ENCODE results near the gene ARHGEF5.
"Not testable (repeated sequence)": the region's sequence is repeated elsewhere in the genome, so short reads cannot be mapped to it uniquely, and the experiment has no call there.

Gene ARHGEF5

GRCh38 chr7:144415858-144416257 lies 60.7 kb downstream of the ARHGEF5 start:
- no peak for TF ChIP-seq CTCF (conservative IDR thresholded peaks at IDR 0.05)
- no peak overlapping the region for H3K27ac ChIP-seq

DNA sequence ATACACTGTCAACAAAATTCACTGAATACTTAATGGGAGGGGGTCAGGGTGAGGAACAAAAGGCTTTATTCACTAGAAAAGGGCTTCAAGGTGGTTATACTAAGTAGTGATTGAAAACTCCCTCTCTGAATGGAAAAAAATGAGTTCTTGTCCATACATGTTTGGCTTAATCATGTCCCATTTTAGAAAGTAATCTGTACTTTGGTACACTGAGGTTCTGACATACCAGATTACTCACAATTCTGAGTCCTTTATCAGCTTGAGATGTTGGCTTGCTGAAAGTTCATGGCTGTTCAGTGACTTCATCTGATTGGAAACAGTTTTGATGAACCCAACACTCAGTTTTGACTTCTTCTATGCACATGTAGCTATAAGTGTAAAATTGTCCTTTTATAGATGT lies 61.1 kb downstream of the ARHGEF5 start:
- no peak for TF ChIP-seq CTCF (conservative IDR thresholded peaks at IDR 0.05)
- no peak overlapping the region for H3K27ac ChIP-seq

- H3K27ac ChIP-seq: peak overlapping the region; percentile 31
Observed at GRCh38 chr7:144418931-144419330, 63.7 kb downstream of the ARHGEF5 start.

- not testable (repeated sequence) for H3K27ac ChIP-seq
Observed at GRCh38 chr7:144427539-144427938, 72.3 kb downstream of the ARHGEF5 start.

DNA sequence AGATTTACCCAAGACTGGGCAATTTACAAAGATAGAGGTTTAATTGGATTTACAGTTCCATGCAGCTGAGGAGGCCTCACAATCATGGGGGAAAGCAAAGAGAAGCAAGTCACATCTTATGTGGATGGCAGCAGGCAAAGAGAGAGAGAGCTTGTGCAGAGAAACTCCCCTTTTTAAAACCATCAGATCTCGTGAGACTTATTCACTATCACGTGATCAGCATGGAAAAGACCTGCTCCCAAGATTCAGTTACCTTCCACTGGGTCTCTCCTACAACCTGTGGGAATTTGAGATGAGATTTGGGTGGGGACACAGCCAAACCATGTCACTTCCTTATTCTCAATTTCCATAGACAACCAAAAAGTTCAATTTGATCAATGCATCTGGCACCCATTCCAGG lies 73.2 kb downstream of the ARHGEF5 start:
- TF ChIP-seq CTCF (conservative IDR thresholded peaks at IDR 0.05): no peak
- H3K27ac ChIP-seq: no peak overlapping the region
